HL-60 (cell line): Measurements from ENCODE around the gene KDM8.

Experiments
- DNase-seq, 2 experiments: peaks; one replicate each; pipeline ENCODE4 v3.0.0-alpha.2; 2010 to 2020; ENCODE audit warnings: low read depth in 1 of 2, low spot score in 1 of 2
- H3K27ac ChIP-seq: fragments of 250-450 bp; sonication (Bioruptor Pico); replicated peaks from 2 replicates; pipeline ENCODE4 v1.5.1; 2020; ENCODE audit warnings: mild to moderate bottlenecking, moderate library complexity
- H3K27me3 ChIP-seq: fragments of 250-450 bp; sonication (Bioruptor Pico); 2 replicates; pipeline ENCODE4 v1.5.1; 2021; ENCODE audit warnings: mild to moderate bottlenecking, moderate library complexity; ENCODE audit not compliant: insufficient read depth, poor library complexity, severe bottlenecking
- H3K4me3 ChIP-seq: replicated peaks from 2 replicates; pipeline ENCODE4 v1.5.1; 2011; ENCODE audit warnings: mild to moderate bottlenecking, control low read depth, low read length; ENCODE audit not compliant: insufficient read depth
- CTCF ChIP-seq: IDR thresholded peaks from one replicate; pipeline ENCODE4 v1.5.1; 2011; ENCODE audit warnings: low read length, control low read depth, inconsistent platforms; ENCODE audit not compliant: insufficient read depth
- GABPA ChIP-seq: IDR thresholded peaks from 2 replicates; pipeline ENCODE4 v1.6.1; 2012; ENCODE audit warnings: low read depth
- POLR2AphosphoS5 ChIP-seq: IDR thresholded peaks from 2 replicates; pipeline ENCODE4 v1.6.1; 2012; ENCODE audit warnings: low read depth
- REST ChIP-seq: IDR thresholded peaks from 2 replicates; pipeline ENCODE4 v1.6.1; 2012; ENCODE audit warnings: low read depth; ENCODE audit not compliant: insufficient replicate concordance
- SPI1 ChIP-seq: IDR thresholded peaks from 2 replicates; pipeline ENCODE4 v1.6.1; 2012; ENCODE audit warnings: low read depth, mild to moderate bottlenecking, borderline replicate concordance

Gene KDM8

GRCh38 chr16:27243725-27244362 is 40.5 kb downstream of the KDM8 start:
- no peak for DNase-seq
- no peak overlapping the region for H3K27ac ChIP-seq
- TF ChIP-seq REST (no peak), POLR2AphosphoS5 (no peak), CTCF (no peak), GABPA (no peak), SPI1 (no peak)
- H3K4me3 ChIP-seq, result no peak overlapping the region
- H3K27me3 ChIP-seq, result no peaks in the 10 kb centered on the region

- Histone ChIP-seq H3K27me3 (no peaks in the 10 kb centered on the region), H3K27ac (no peak overlapping the region), H3K4me3 (no peak overlapping the region)
- TF ChIP-seq SPI1 (no peak), CTCF (no peak), POLR2AphosphoS5 (no peak), GABPA (no peak), REST (no peak)
- no peak for DNase-seq
Measured at GRCh38 chr16:27244363-27244755, 41.0 kb downstream of the KDM8 start.

- DNase-seq, result no peak
- TF ChIP-seq POLR2AphosphoS5, result no peak
- TF ChIP-seq GABPA, result no peak
- TF ChIP-seq CTCF, result no peak
- TF ChIP-seq REST, result no peak
- no peak for TF ChIP-seq SPI1
- Histone ChIP-seq H3K4me3 (no peak overlapping the region), H3K27me3 (no peaks in the 10 kb centered on the region), H3K27ac (no peak overlapping the region)
Measured at GRCh38 chr16:27245276-27246172, 42.2 kb downstream of the KDM8 start.
